CD8-positive, alpha-beta memory T cell (primary cell): ENCODE results near the gene CYYR1. TPM values are rescaled to one million over a fixed set of nuclear protein-coding genes. Genes with fewer than 3 reads are reported as not detected.

Experiments
- CTCF ChIA-PET: fragments of 350-600 bp; sonication (Branson Sonifier 250); formaldehyde crosslinking; loops from one replicate; lab custom pipeline; 2021; ENCODE audit warnings: antibody characterized with exemption; lab: Charles Lee
- POLR2A ChIA-PET: fragments of 350-600 bp; sonication (Branson Sonifier 250); formaldehyde crosslinking; loops from one replicate; lab custom pipeline; 2021; ENCODE audit warnings: antibody characterized with exemption; lab: Charles Lee
- DNase-seq, 5 donors: peaks; one replicate each; pipeline versions ENCODE4 v3.0.0 to v3.0.0-alpha.2; 2020 to 2022; ENCODE audit warnings: mixed read lengths in 1 of 5
- H3K27ac ChIP-seq: one replicate; pipeline ENCODE4 v1.7.0; 2013; ENCODE audit warnings: low read depth, mild to moderate bottlenecking, low read length, moderate library complexity
- H3K27me3 ChIP-seq: 2 replicates; pipeline ENCODE4 v1.7.0; 2013; ENCODE audit warnings: low read length, mild to moderate bottlenecking; ENCODE audit not compliant: insufficient read depth, poor library complexity, severe bottlenecking
- H3K36me3 ChIP-seq: 2 replicates; pipeline ENCODE4 v1.7.0; 2013; ENCODE audit warnings: mild to moderate bottlenecking, low read length, moderate library complexity; ENCODE audit not compliant: insufficient read depth
- H3K4me1 ChIP-seq: 2 replicates; pipeline ENCODE4 v1.7.0; 2013; ENCODE audit warnings: mild to moderate bottlenecking, low read length, moderate library complexity; ENCODE audit not compliant: insufficient read depth
- H3K4me3 ChIP-seq: 2 replicates; pipeline ENCODE4 v1.7.0; 2013; ENCODE audit warnings: mild to moderate bottlenecking, low read length
- H3K9me3 ChIP-seq: 2 replicates; pipeline ENCODE4 v1.7.0; 2013; ENCODE audit warnings: mild to moderate bottlenecking, low read length
- H3K27ac Mint-ChIP-seq, 8 donors: one replicate each; pipeline ENCODE4 v1.8.0; 2020 to 2021; ENCODE audit warnings: mixed read lengths in 8 of 8, mild to moderate bottlenecking in 6 of 8, inconsistent platforms in 3 of 8, moderate library complexity in 3 of 8
- H3K27me3 Mint-ChIP-seq, 2 donors: one replicate each; pipeline ENCODE4 v1.8.0; 2020 to 2021; ENCODE audit warnings: mixed read lengths in 2 of 2, mild to moderate bottlenecking in 1 of 2, moderate library complexity in 1 of 2
- H3K36me3 Mint-ChIP-seq, 3 donors: one replicate each; pipeline ENCODE4 v1.8.0; 2020 to 2021; ENCODE audit warnings: mixed read lengths in 3 of 3, inconsistent platforms in 1 of 3, mild to moderate bottlenecking in 1 of 3
- H3K4me1 Mint-ChIP-seq, 3 donors: one replicate each; pipeline ENCODE4 v1.8.0; 2020 to 2021; ENCODE audit warnings: mixed read lengths in 3 of 3, inconsistent platforms in 1 of 3, mild to moderate bottlenecking in 1 of 3
- H3K4me3 Mint-ChIP-seq, 7 donors: one replicate each; pipeline ENCODE4 v1.8.0; 2020 to 2021; ENCODE audit warnings: mixed read lengths in 7 of 7, mild to moderate bottlenecking in 6 of 7, moderate library complexity in 4 of 7, inconsistent platforms in 2 of 7
- H3K9me3 Mint-ChIP-seq, 5 donors: one replicate each; pipeline ENCODE4 v1.8.0; 2020 to 2022; ENCODE audit warnings: mixed read lengths in 5 of 5, mild to moderate bottlenecking in 3 of 5, moderate library complexity in 2 of 5, inconsistent platforms in 1 of 5
- polyA plus RNA-seq: library from polyadenylated mRNA; unstranded; fragments of 300-500 nt; fragmentation: Illumina TruSeq; gene quantifications from one replicate; pipeline ENCODE4 v1.2.3, GENCODE V29; 2021
- total RNA-seq, 2 experiments: library from RNA; stranded (reverse); gene quantifications; one replicate each; pipeline ENCODE4 v1.2.3, GENCODE V29; 2021

CYYR1 gene
- not detected for total RNA-seq
- not detected for polyA plus RNA-seq

- DNase-seq = no peak
- POLR2A ChIA-PET = no interaction called here
- H3K27me3 Mint-ChIP-seq = peaks cover 0 to 7% of the 10 kb centered on the region in 2 donors
- peaks cover 0 to 3% (median 0%) of the 10 kb centered on the region in 3 donors for H3K4me1 Mint-ChIP-seq
- no peak within 1 kb of the TSS for H3K27ac ChIP-seq
- no peak within 1 kb of the TSS for H3K4me3 Mint-ChIP-seq
- peaks cover 0 to 2% (median 0%) of the 10 kb centered on the region in 3 donors for H3K36me3 Mint-ChIP-seq
- peaks cover 4 to 24% (median 7%) of the 10 kb centered on the region in 5 donors for H3K9me3 Mint-ChIP-seq
- no peak within 1 kb of the TSS for H3K4me3 ChIP-seq
- H3K36me3 ChIP-seq = no peaks in the 10 kb centered on the region
- CTCF ChIA-PET = no interaction called here
- H3K27ac Mint-ChIP-seq = no peak within 1 kb of the TSS
- H3K9me3 ChIP-seq = no peaks in the 10 kb centered on the region
- no peaks in the 10 kb centered on the region for H3K27me3 ChIP-seq
- no peaks in the 10 kb centered on the region for H3K4me1 ChIP-seq
Observed at GRCh38 chr21:26572702-26573381, at the start of gene CYYR1. Gene CYYR1, minus strand, starts transcription at chr21:26573286. Its CDS starts 346 bp downstream, at chr21:26572940.

GRCh38 chr21:26617176-26617575, 44.1 kb upstream of the CYYR1 start:
- no peak overlapping the region for H3K4me3 ChIP-seq
- Mint-ChIP-seq H3K27me3 (no peaks in the 10 kb centered on the region), H3K36me3 (no peaks in the 10 kb centered on the region), H3K9me3 (peaks cover 3 to 7% (median 5%) of the 10 kb centered on the region in 5 donors), H3K4me1 (no peaks in the 10 kb centered on the region), H3K27ac (no peak overlapping the region), H3K4me3 (no peak overlapping the region)
- no peaks in the 10 kb centered on the region for H3K27me3 ChIP-seq
- no peaks in the 10 kb centered on the region for H3K9me3 ChIP-seq
- H3K36me3 ChIP-seq = no peaks in the 10 kb centered on the region
- POLR2A ChIA-PET = no interaction called here
- H3K27ac ChIP-seq = no peak overlapping the region
- H3K4me1 ChIP-seq = no peaks in the 10 kb centered on the region
- DNase-seq = no peak
- CTCF ChIA-PET = no interaction called here

- no peak overlapping the region for H3K4me3 Mint-ChIP-seq
Observed at GRCh38 chr21:26614251-26614650, 41.2 kb upstream of the CYYR1 start.

GRCh38 chr21:26599261-26599660, 26.2 kb upstream of the CYYR1 start:
- Mint-ChIP-seq H3K4me3 (no peak overlapping the region), H3K4me1 (no peaks in the 10 kb centered on the region), H3K27ac (no peak overlapping the region), H3K27me3 (no peaks in the 10 kb centered on the region), H3K36me3 (no peaks in the 10 kb centered on the region), H3K9me3 (peaks cover 0 to 11% (median 0%) of the 10 kb centered on the region in 5 donors)
- CTCF ChIA-PET = no interaction called here
- H3K36me3 ChIP-seq = no peaks in the 10 kb centered on the region
- no peaks in the 10 kb centered on the region for H3K9me3 ChIP-seq
- DNase-seq = no peak
- H3K27me3 ChIP-seq = no peaks in the 10 kb centered on the region
- no peak overlapping the region for H3K4me3 ChIP-seq
- no peaks in the 10 kb centered on the region for H3K4me1 ChIP-seq
- POLR2A ChIA-PET = no interaction called here
- no peak overlapping the region for H3K27ac ChIP-seq

More at GRCh38 chr21:26614251-26614650, 41.2 kb upstream of the CYYR1 start:
- CTCF ChIA-PET = no interaction called here
- H3K36me3 ChIP-seq = no peaks in the 10 kb centered on the region
- H3K4me1 ChIP-seq = no peaks in the 10 kb centered on the region
- no peak overlapping the region for H3K4me3 ChIP-seq
- H3K27ac ChIP-seq = no peak overlapping the region
- POLR2A ChIA-PET = no interaction called here
- Mint-ChIP-seq H3K4me1 (no peaks in the 10 kb centered on the region), H3K27ac (no peak overlapping the region), H3K36me3 (no peaks in the 10 kb centered on the region), H3K27me3 (no peaks in the 10 kb centered on the region), H3K9me3 (peaks cover 2 to 8% (median 3%) of the 10 kb centered on the region in 5 donors)
- no peak for DNase-seq
- H3K27me3 ChIP-seq = no peaks in the 10 kb centered on the region
- no peaks in the 10 kb centered on the region for H3K9me3 ChIP-seq

- ChIA-PET POLR2A (no interaction called here), CTCF (no interaction called here)
- Histone ChIP-seq H3K27ac (no peak overlapping the region), H3K36me3 (no peaks in the 10 kb centered on the region), H3K27me3 (no peaks in the 10 kb centered on the region), H3K9me3 (no peaks in the 10 kb centered on the region), H3K4me3 (no peak overlapping the region), H3K4me1 (no peaks in the 10 kb centered on the region)
- Mint-ChIP-seq H3K36me3 (no peaks in the 10 kb centered on the region), H3K4me3 (no peak overlapping the region), H3K9me3 (peaks cover 0 to 11% (median 0%) of the 10 kb centered on the region in 5 donors), H3K27ac (no peak overlapping the region), H3K27me3 (no peaks in the 10 kb centered on the region), H3K4me1 (no peaks in the 10 kb centered on the region)
- no peak for DNase-seq
Observed at GRCh38 chr21:26597981-26598380, 24.9 kb upstream of the CYYR1 start.

- H3K27me3 Mint-ChIP-seq = peaks cover 0 to 2% of the 10 kb centered on the region in 2 donors
- peaks cover 0 to 12% (median 2%) of the 10 kb centered on the region in 5 donors for H3K9me3 Mint-ChIP-seq
- no peaks in the 10 kb centered on the region for H3K36me3 Mint-ChIP-seq
- no peaks in the 10 kb centered on the region for H3K9me3 ChIP-seq
- H3K4me1 ChIP-seq = no peaks in the 10 kb centered on the region
- no peak overlapping the region for H3K27ac Mint-ChIP-seq
- no peak overlapping the region for H3K4me3 ChIP-seq
- ChIA-PET CTCF (no interaction called here), POLR2A (no interaction called here)
- no peaks in the 10 kb centered on the region for H3K4me1 Mint-ChIP-seq
- no peaks in the 10 kb centered on the region for H3K36me3 ChIP-seq
- DNase-seq = no peak
- H3K4me3 Mint-ChIP-seq = no peak overlapping the region
- H3K27me3 ChIP-seq = no peaks in the 10 kb centered on the region
- H3K27ac ChIP-seq = no peak overlapping the region
Observed at GRCh38 chr21:26597031-26597430, 23.9 kb upstream of the CYYR1 start.

- H3K36me3 Mint-ChIP-seq = no peaks in the 10 kb centered on the region
- H3K27ac Mint-ChIP-seq = no peak overlapping the region
- Histone ChIP-seq H3K27ac (no peak overlapping the region), H3K4me1 (no peaks in the 10 kb centered on the region), H3K9me3 (no peaks in the 10 kb centered on the region), H3K27me3 (no peaks in the 10 kb centered on the region), H3K4me3 (no peak overlapping the region), H3K36me3 (no peaks in the 10 kb centered on the region)
- ChIA-PET CTCF (no interaction called here), POLR2A (no interaction called here)
- no peak overlapping the region for H3K4me3 Mint-ChIP-seq
- H3K9me3 Mint-ChIP-seq = peaks cover 0 to 14% (median 2%) of the 10 kb centered on the region in 5 donors
- H3K4me1 Mint-ChIP-seq = no peaks in the 10 kb centered on the region
- peaks cover 0 to 4% of the 10 kb centered on the region in 2 donors for H3K27me3 Mint-ChIP-seq
- no peak for DNase-seq
Observed at GRCh38 chr21:26595971-26596370, 22.9 kb upstream of the CYYR1 start.

GRCh38 chr21:26593800-26594199, 20.7 kb upstream of the CYYR1 start:
- Mint-ChIP-seq H3K27me3 (peaks cover 0 to 4% of the 10 kb centered on the region in 2 donors), H3K27ac (no peak overlapping the region), H3K36me3 (peaks cover 0 to 2% (median 0%) of the 10 kb centered on the region in 3 donors), H3K4me3 (no peak overlapping the region), H3K9me3 (peaks cover 0 to 14% (median 2%) of the 10 kb centered on the region in 5 donors), H3K4me1 (no peaks in the 10 kb centered on the region)
- POLR2A ChIA-PET = no interaction called here
- no peak for DNase-seq
- no peak overlapping the region for H3K4me3 ChIP-seq
- H3K9me3 ChIP-seq = no peaks in the 10 kb centered on the region
- CTCF ChIA-PET = no interaction called here
- no peaks in the 10 kb centered on the region for H3K27me3 ChIP-seq
- no peaks in the 10 kb centered on the region for H3K4me1 ChIP-seq
- no peaks in the 10 kb centered on the region for H3K36me3 ChIP-seq
- no peak overlapping the region for H3K27ac ChIP-seq
